ENCODE data around the gene PHF21B.

Gene PHF21B

GRCh38 chr22:44928711-44929358, 81.0 kb downstream of the PHF21B start:
- Histone ChIP-seq H3K36me3 (peaks cover 32% of the 10 kb centered on the region), H3K9me3 (ENCODE audit: severe bottlenecking) (no peaks in the 10 kb centered on the region), H3K27me3 (ENCODE audit: insufficient read depth, low read depth, severe bottlenecking) (no peaks in the 10 kb centered on the region), H3K27ac (no peak overlapping the region), H3K4me3 (ENCODE audit: low read depth, low read length) (no peak overlapping the region)
- no peak for DNase-seq
- no peak for TF ChIP-seq CTCF (IDR thresholded peaks at IDR 0.05; ENCODE audit: low read depth, low read length)

- Histone ChIP-seq H3K27me3 (ENCODE audit: insufficient read depth, low read depth, severe bottlenecking) (no peaks in the 10 kb centered on the region), H3K4me3 (ENCODE audit: low read depth, low read length) (no peak overlapping the region), H3K27ac (no peak overlapping the region), H3K9me3 (ENCODE audit: severe bottlenecking) (no peaks in the 10 kb centered on the region), H3K36me3 (peaks cover 27% of the 10 kb centered on the region)
- TF ChIP-seq CTCF (IDR thresholded peaks at IDR 0.05; ENCODE audit: low read depth, low read length): no peak
- no peak for DNase-seq
Measured at GRCh38 chr22:44928136-44928463, 81.7 kb downstream of the PHF21B start.

- DNase-seq: no peak
- no peaks in the 10 kb centered on the region for H3K27me3 ChIP-seq (ENCODE audit: insufficient read depth, low read depth, severe bottlenecking)
- TF ChIP-seq CTCF (IDR thresholded peaks at IDR 0.05; ENCODE audit: low read depth, low read length): no peak
- H3K36me3 ChIP-seq: peaks cover 27% of the 10 kb centered on the region
- H3K9me3 ChIP-seq (ENCODE audit: severe bottlenecking): no peaks in the 10 kb centered on the region
- H3K4me3 ChIP-seq (ENCODE audit: low read depth, low read length): no peak overlapping the region
- H3K27ac ChIP-seq: no peak overlapping the region
Measured at GRCh38 chr22:44927463-44928135, 82.2 kb downstream of the PHF21B start.

- H3K27ac ChIP-seq: no peak overlapping the region
- no peak for DNase-seq
- no peaks in the 10 kb centered on the region for H3K9me3 ChIP-seq (ENCODE audit: severe bottlenecking)
Measured at GRCh38 chr22:44926491-44927415, 83.1 kb downstream of the PHF21B start.

GRCh38 chr22:44926124-44926475, 83.7 kb downstream of the PHF21B start:
- H3K9me3 ChIP-seq (ENCODE audit: severe bottlenecking): no peaks in the 10 kb centered on the region
- peaks cover 14% of the 10 kb centered on the region for H3K36me3 ChIP-seq
- no peak overlapping the region for H3K4me3 ChIP-seq (ENCODE audit: low read depth, low read length)
- H3K27ac ChIP-seq: no peak overlapping the region
- H3K27me3 ChIP-seq (ENCODE audit: insufficient read depth, low read depth, severe bottlenecking): no peaks in the 10 kb centered on the region
- no peak for DNase-seq
- no peak for TF ChIP-seq CTCF (IDR thresholded peaks at IDR 0.05; ENCODE audit: low read depth, low read length)

More at GRCh38 chr22:44926491-44927415, 83.1 kb downstream of the PHF21B start:
- TF ChIP-seq CTCF (IDR thresholded peaks at IDR 0.05; ENCODE audit: low read depth, low read length): no peak
- no peak overlapping the region for H3K4me3 ChIP-seq (ENCODE audit: low read depth, low read length)
- H3K27me3 ChIP-seq (ENCODE audit: insufficient read depth, low read depth, severe bottlenecking): no peaks in the 10 kb centered on the region
- H3K36me3 ChIP-seq: peaks cover 21% of the 10 kb centered on the region
